Hematopoietic multipotent progenitor cell treated with erythropoietin and hydrocortisone succinate and interleukin-3 and kit ligand, for 6 days (in vitro differentiated cells): ENCODE results near the gene PAFAH2.
A peak's percentile ranks its signal among the peaks of the same experiment; 100 is the strongest.

Source experiments
- DNase-seq: peaks from one replicate; pipeline ENCODE4 v3.0.0-alpha.2; 2015

The PAFAH2 gene

DNA sequence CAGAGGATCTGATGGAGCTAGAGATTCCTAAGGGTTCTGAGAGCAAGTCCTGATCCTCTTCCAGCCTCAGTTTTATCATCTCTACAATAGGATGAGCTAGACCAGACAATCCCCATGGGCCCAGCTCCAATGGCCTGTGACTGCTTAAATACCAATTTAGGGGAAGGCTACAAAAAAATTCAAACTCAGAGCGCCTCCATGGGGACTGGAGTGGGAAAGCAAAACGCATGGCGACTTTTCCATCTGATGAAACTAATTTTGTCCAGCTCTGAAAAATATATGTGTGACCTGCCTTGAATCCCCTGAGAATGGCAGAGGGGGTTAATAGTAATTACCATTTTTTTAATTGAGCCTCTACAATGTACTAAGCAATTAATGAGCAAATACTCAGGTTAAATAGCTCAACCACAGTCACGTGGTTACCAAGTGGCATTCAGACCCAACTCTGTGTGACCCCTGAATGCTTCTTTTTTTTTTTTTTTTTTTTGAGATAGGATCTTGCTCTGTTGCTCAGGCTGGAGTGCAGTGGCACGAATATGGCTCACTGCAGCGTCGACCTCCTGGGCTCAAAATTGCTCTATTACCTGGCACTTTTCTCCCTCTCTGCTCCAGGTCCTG is 32.1 kb upstream of the PAFAH2 start:
- peak; percentile 41 for DNase-seq

DNA sequence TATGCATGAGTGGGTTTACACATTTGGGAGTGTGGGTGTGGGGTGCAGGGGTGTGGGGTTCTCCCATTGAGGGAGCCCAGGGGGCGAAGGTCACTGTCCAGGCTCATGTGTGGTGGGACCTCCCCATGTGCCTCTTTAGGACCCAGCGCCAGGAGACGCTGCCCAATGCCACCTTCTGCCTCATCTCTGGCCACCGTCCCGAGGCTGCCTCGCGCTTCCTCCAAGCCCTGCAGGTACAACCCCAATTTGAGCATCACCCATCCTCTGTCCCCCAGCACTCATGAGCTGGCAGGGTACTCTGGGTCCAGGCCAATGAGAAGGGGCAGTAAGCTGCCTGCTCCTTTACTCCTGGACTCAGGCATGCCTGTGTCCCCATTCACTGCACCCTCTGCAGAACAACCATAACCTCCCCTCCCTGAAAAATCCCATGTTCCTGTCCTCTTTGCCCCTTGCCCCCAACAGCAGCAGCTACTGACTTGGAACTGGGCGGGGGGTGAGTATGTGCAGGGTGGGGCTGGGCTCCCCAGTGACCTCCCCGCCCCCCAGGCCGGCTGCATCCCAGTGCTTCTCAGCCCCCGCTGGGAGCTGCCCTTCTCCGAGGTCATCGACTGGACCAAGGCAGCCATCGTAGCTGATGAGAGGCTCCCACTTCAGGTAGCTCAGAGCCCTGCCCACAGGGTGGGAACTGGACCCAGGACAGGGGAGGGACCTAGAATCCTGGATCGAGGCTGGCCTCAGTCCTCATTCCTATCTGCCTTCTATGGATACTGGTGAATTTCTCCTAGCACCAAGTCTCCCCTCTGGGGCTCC is 31.4 kb upstream of the PAFAH2 start:
- no peak for DNase-seq

DNA sequence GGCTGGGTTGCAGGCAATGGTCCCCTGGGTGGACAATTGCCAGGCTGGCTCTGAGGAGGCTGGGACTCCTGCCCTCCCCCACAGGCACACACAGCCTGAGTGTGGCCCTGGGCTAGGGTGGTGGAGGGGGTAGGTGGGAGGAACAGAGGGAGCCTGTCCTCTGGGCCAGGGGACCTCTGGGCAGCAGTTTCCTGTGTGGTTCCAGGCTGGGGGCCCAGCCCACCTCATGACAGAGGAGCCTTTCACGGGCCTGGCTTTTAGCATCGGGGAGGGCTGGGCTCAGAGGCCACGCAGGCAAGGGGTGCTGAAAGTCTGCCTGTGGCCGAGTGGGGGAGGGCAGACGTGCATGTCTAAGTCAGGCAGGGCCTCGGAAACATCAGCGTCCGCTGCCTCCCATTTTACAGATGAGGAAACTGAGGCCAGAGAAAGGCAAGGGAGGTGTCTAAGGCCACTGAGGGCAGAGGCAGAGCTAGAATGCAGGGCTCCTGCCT is 30.7 kb upstream of the PAFAH2 start:
- no peak for DNase-seq

GRCh38 chr1:26027716-26028489 is 30.0 kb upstream of the PAFAH2 start:
- DNase-seq: no peak

- DNase-seq: no peak
These were observed 27.7 kb upstream of the PAFAH2 start for GRCh38 chr1:26025517-26025916.

DNA sequence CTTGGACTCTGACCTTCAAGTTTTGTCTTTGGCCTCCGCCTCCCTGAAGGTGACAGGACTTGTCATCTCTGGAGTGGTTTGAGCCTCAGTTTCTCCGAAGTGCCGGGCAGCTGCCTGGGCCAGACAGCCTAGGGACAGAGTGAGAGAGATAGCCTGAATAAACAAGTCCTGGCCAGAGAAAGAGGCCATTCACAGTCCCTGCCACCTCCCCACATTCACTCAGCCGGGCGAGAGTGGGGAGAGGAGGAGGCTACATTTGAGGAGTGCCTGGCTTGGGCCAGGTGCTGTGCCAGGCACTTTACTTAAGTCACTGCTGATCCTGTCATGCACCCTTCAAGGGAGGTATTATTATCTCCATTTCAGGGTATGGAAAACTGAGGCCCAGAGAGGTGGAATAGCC is 27.2 kb upstream of the PAFAH2 start:
- DNase-seq: no peak

GRCh38 chr1:26023826-26024225 is 26.0 kb upstream of the PAFAH2 start:
- DNase-seq: no peak

- no peak for DNase-seq
These were observed 25.1 kb upstream of the PAFAH2 start for GRCh38 chr1:26023009-26023408.

DNA sequence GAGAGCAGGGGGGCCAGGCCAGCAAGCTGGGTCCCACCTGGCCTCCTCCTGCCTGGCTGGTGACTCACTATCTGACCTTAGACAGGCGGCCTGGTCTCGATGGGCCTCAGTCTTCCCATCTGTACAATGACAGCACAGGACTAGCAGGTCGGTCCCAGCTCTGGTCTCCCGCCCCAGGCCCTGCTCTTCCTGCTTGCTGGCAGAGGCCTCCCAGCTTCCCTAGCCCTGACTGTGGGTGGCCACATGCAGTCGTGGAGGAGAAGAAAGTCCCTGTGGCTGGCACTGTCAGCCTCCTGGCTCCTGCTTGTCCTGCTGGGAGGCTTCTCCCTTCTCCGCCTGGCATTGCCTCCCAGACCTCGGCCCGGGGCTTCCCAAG is 24.5 kb upstream of the PAFAH2 start:
- DNase-seq: no peak

DNA sequence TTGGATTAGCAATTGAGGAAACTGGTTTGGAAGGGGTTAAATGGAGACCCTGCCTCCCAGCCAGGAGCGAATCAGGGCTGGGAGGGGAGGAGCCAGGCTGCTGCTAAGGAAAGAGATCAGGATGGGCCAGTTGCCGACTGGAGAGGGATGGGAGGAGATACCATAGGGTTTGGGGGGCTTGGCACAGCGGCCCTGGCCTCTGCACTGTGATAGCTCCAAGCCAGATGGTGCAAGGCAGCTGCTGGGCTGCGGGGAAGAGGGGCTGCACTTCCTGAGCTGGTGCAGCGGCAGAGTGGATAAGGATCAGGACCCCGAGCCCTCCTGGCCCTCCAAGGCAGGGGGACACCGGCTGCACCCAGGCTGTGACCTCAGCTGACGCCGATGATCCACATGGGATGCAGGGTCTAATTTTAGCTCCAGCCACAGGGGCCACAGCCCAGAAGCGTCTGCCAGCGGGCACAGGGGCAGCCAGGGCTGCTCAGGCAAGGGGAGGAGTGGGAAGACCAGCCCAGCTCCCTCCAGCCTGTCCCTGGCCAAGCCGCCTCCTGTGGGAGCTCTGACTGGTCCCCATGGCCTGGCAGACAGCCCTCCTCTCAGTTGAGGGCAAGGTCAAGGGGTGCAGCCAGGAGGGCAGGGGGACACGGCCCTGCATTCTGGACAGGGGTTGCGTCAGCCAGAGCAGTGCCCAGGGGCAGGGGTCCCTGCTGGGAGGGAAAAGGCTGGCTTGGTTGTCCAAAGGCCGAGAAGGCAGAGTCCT is 24.0 kb upstream of the PAFAH2 start, which contains the start of gene EXTL1:
Gene EXTL1 (plus strand): TSS at position 129 of the 757 bp plus-strand sequence. CDS start 872 bp downstream, outside the sequence.
- no peak for DNase-seq

- no peak for DNase-seq
These were observed 23.2 kb upstream of the PAFAH2 start for GRCh38 chr1:26020941-26021646.

DNA sequence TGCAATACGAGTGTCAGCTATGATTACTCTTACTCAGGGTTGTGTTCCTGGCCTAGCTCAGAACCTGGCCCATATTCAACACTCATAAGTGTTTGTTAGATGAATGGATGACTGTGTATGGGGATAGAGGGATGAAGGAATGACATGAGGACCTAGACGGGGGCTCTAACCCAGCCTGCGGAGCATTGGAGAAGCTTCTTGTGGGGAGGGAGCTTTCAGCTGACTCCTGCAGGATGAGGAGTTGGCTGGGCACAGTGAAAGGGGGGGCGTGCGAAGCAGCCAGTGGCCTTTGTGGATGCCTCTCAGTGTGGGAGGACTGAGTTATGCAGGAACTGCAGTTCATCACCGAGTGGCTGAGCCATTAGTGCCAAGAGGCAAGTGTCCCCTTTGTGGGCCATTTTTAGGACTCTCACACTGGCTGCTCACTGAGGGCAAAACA is 22.5 kb upstream of the PAFAH2 start:
- DNase-seq: no peak

GRCh38 chr1:26019641-26020315 is 21.9 kb upstream of the PAFAH2 start:
- no peak for DNase-seq

- DNase-seq: no peak
These were observed 19.7 kb upstream of the PAFAH2 start for GRCh38 chr1:26017606-26018005.

DNA sequence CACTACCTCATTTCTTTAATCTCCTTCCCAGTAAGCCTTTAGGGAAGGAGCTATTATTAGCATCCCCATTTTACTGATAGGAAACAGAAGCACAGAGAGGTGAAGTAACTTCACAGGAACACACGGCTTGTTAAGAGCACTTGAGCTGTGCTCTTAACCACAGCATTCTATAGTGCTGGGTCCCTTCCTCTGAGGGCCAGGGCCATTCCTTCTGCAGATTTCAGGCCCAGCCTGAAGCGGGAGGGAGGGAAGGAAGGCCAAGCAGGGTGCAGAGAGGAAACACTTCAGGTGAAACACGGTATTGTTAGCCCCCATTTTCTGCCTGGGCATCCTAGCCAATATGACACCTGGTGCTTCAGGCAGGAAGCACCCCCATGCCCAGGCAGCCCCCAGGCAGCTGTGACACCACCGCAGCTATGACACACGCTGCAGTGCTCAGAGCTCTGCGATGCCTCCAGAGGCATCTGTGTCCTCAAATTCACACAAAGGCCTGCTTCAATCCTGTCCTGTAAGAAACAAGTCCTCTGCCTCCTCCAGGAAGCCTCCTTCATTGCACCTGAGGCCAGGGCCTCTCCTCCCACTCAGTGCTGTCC is 19.2 kb upstream of the PAFAH2 start:
- no peak for DNase-seq

GRCh38 chr1:26016258-26016952 is 18.5 kb upstream of the PAFAH2 start:
- DNase-seq: no peak

- DNase-seq: peak; percentile 62
These were observed 17.5 kb upstream of the PAFAH2 start for GRCh38 chr1:26015358-26015757.

DNA sequence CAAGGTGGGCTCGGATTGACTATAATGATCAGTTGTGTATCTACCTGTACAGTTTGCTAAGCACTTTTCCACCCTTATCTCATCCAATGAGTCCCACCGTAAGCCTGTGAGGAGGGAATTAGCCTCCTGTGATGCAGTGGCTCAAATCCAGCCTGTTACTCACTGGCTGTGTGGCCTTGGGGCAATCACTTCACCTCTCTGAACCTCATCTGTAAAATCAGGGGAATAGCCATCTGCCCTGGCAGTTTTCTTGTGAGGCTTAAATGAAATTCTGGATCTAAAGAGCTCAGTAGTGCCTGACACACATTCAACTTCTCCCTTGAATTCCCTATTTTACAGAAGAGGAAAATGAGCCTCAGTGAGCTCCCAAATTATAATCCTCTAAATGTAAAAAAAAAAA is 16.3 kb upstream of the PAFAH2 start:
- DNase-seq: no peak

DNA sequence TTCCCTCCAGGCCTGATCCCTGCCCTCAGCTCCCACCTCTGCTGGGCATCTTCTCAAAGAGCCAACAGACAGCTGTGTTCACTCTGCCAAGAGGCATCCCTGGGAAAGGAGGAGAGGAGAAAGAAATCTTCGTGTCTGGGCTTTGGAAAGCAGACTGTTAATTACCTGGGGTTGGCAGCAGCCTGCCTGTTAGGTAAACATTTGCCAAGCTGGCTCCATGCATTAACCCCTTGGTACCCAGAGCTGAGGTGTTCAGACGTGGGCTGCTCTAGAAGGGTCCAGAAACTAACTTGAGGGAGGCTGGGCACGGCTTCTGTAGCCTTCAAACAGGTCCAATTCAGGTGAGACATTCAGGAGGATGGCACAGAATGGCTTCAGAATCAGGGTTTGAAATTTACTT is 15.0 kb upstream of the PAFAH2 start:
- DNase-seq: no peak

DNA sequence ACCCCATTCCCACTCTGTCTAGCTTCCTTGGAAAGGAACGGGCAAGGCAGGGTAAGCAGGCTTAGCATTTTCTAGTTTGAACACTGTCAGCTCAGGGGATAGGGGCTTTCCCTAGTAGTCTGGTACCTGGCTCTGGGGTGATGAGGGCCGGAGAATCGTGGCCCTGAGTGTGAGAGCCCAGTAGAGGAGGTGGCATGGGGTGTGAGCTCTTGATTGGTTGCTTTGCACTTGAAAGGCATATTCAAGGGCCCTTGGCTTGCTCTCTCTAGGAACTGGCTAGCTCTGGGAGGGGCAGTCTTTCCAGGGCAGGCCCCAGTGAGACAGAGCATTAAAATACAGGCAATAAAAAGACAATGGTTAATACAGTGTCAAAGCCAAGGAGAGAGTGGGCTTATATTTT is 13.0 kb upstream of the PAFAH2 start:
- DNase-seq: no peak
